ENCODE measurements around the gene SEPTIN6.

SEPTIN6 gene

GRCh38 chrX:119693040-119693995 lies at the start of gene SEPTIN6:
TSS of gene SEPTIN6 (minus strand) at chrX:119693168. CDS start at chrX:119693105, 63 bp downstream.
- peak; percentile 74 for DNase-seq

- no peak for DNase-seq
Measured at GRCh38 chrX:119738742-119739141, 45.8 kb upstream of the SEPTIN6 start.

- DNase-seq = no peak
Measured at GRCh38 chrX:119736206-119736764, 43.3 kb upstream of the SEPTIN6 start.

GRCh38 chrX:119735467-119735866 lies 42.5 kb upstream of the SEPTIN6 start:
- DNase-seq = no peak

- peak; percentile 39 for DNase-seq
Measured at GRCh38 chrX:119734897-119735339, 42.0 kb upstream of the SEPTIN6 start.

- DNase-seq = no peak
Measured at GRCh38 chrX:119729408-119730201, 36.6 kb upstream of the SEPTIN6 start.

GRCh38 chrX:119728487-119728886 lies 35.5 kb upstream of the SEPTIN6 start:
- no peak for DNase-seq

- no peak for DNase-seq
Measured at GRCh38 chrX:119726900-119727555, 34.1 kb upstream of the SEPTIN6 start.

GRCh38 chrX:119721926-119722325 lies 29.0 kb upstream of the SEPTIN6 start:
- DNase-seq = no peak

GRCh38 chrX:119721487-119721886 lies 28.5 kb upstream of the SEPTIN6 start:
- DNase-seq = no peak

GRCh38 chrX:119709630-119710029 lies 16.7 kb upstream of the SEPTIN6 start:
- DNase-seq = no peak

GRCh38 chrX:119708936-119709335 lies 16.0 kb upstream of the SEPTIN6 start:
- DNase-seq = no peak

- no peak for DNase-seq
Measured at GRCh38 chrX:119706616-119707015, 13.6 kb upstream of the SEPTIN6 start.

- no peak for DNase-seq
Measured at GRCh38 chrX:119698845-119699244, 5.9 kb upstream of the SEPTIN6 start.

GRCh38 chrX:119696251-119696890 lies 3.4 kb upstream of the SEPTIN6 start:
- no peak for DNase-seq

GRCh38 chrX:119695535-119696050 lies 2.6 kb upstream of the SEPTIN6 start:
- DNase-seq = no peak

- peak; percentile 4 for DNase-seq
Measured at GRCh38 chrX:119694601-119695534, 1.9 kb upstream of the SEPTIN6 start.

GRCh38 chrX:119693996-119694451 lies 1.1 kb upstream of the SEPTIN6 start:
- DNase-seq = no peak

- DNase-seq = peak; percentile 21
Measured at GRCh38 chrX:119692191-119693039, 553 bp downstream of the SEPTIN6 start.

Measured in NCI-H510A (cell line).